Tibial nerve (tissue), 3 donors: Measurements from ENCODE around the gene NALCN.

Experiments
- CTCF ChIP-seq, 5 experiments: fragments of 200-600 bp in 3 of 5; fragments of 450-650 bp in 2 of 5; sonication (generic) in 3 of 5; IDR thresholded peaks; one replicate each; pipeline ENCODE4 v1.5.1; 2016 to 2019; ENCODE audit warnings: antibody characterized with exemption in 5 of 5, mild to moderate bottlenecking in 3 of 5, moderate library complexity in 2 of 5
- POLR2A ChIP-seq, 2 donors: fragments of 450-650 bp; IDR thresholded peaks; one replicate each; pipeline ENCODE4 v1.6.1; 2017; ENCODE audit warnings: antibody characterized with exemption in 2 of 2, mild to moderate bottlenecking in 2 of 2, moderate library complexity in 2 of 2

- TF ChIP-seq CTCF (IDR thresholded peaks at IDR 0.05) (no peak), POLR2A (IDR thresholded peaks at IDR 0.05) (no peak)
These were observed 1.2 kb upstream of the NALCN start for GRCh38 chr13:101417501-101417900.
